Astrocyte of the hippocampus (primary cell): ENCODE measurements around the gene SLC4A1.

ENCODE experiments used
- DNase-seq: peaks from one replicate; pipeline ENCODE4 v3.0.0; 2011; ENCODE audit warnings: low read depth, low spot score

SLC4A1 gene

GRCh38 chr17:44267818-44268490, at the start of gene SLC4A1:
SLC4A1 (minus strand) TSS chr17:44268135; CDS start chr17:44262866, 5,269 bp downstream.
- no peak for DNase-seq

- no peak for DNase-seq
These were observed 49.6 kb upstream of the SLC4A1 start for GRCh38 chr17:44317545-44317944.

DNA sequence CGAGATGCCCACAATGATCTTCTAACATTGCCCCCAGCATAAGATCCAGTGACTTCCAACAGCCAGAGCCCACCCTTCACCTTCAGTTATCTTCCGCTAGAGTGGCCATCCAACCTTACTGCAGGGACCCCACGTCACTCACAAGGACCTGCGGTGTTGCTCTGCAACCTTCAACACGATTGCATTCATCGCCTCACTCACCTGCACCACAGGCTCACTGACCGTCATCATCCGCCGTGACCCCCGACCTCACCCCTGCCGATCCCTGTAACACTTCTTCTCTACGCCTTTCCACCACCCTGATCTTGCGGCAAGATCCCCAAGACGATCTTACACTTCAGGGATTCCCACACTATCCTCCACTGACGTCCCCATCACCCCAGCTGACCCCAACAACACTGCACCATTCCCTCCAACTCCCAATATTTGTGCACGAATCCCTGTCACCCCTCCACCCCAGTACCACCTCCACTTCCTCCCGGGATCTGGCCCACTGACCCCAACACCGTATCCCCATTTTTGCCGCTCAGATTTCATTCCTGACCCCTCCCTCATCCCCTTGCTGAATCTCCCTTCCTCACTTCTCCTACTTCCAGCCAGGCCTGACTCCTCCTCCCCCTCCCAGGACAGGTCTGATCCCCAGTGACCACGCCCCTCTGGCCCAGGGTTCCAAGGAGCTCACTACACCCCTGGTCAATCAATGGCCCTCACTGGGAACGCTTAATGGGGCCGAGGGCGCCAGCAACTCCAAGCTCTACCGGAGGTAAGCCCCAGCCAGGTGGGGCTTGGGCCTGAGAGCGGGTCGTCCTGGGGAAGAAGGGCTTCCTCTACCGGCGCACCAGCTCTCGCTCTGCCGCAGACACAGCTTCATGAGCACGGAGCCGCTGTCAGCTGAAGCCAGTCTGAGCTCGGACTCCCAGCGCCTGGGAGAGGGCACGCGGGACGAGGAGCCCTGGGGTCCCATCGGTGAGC, 48.1 kb upstream of the SLC4A1 start:
- DNase-seq, result no peak

- DNase-seq, result peak; percentile 65
These were observed 47.1 kb upstream of the SLC4A1 start for GRCh38 chr17:44314869-44315661.

DNA sequence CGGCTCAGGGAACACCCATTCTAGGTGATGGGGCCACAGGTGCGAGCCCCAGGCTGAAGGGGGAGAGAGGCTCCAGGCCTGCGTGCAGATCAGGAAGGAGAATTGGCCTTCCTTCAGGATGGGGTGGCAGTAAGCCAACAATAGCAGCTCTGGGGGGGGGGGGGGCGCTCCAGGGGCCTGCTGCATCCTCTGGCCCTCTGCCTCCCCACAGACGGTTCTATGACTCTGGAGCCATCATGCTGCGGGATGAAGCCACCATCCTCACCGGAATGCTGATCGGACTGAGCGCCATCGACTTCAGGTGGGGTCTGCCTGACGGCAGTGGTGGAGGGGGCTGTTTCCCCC, 46.6 kb upstream of the SLC4A1 start:
- DNase-seq, result no peak

DNA sequence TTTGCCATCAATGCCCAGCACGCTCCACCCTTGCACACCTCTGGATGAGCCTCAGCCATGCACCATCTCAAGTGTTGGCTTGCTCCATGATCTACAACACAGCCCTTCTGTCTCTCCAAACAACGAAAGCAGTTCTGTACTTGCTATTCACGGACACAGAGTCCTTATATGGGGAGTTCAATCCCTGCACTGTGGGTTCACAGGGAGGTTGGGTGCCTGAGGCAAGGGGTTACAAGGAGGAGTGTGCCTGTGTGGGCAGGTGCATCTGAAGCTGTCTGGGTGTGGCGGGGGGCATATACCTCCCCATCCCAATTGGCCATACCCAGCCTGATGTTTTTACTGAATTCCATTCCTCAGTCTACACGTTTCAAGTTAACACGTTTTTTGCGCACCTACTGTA, 46.1 kb upstream of the SLC4A1 start:
- no peak for DNase-seq

- DNase-seq, result no peak
These were observed 44.6 kb upstream of the SLC4A1 start for GRCh38 chr17:44312396-44313104.

DNA sequence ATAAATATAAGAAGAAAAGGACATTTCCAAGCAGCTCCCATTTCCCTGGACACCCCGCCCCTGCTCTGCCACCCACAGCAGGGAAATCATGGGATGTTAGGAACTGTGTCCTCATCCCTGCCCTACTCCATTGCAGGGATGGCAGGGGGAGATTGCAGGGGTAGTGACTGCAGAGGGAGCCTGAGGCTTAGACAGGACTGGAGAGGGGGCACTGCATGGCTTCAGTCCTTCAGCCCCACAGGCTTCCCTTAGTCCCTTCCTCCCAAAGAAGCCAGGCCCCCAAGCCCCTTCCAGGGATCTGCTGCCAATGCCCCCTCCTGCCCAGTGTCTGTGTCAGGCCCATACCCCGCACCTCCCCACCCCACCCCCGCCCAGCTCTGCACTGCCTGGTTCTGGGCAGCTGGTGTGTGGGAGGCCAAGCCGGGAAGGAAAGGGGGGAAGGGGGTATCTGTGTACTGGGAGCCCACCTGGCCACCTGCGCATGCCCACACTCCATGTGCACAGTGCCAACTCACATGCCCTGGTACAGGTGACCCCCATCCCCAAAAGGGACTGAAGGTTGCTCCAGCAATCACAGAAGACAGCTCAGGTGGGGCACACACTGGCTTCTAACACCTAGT, 43.7 kb upstream of the SLC4A1 start:
- no peak for DNase-seq

- no peak for DNase-seq
These were observed 42.9 kb upstream of the SLC4A1 start for GRCh38 chr17:44310609-44311376.

DNA sequence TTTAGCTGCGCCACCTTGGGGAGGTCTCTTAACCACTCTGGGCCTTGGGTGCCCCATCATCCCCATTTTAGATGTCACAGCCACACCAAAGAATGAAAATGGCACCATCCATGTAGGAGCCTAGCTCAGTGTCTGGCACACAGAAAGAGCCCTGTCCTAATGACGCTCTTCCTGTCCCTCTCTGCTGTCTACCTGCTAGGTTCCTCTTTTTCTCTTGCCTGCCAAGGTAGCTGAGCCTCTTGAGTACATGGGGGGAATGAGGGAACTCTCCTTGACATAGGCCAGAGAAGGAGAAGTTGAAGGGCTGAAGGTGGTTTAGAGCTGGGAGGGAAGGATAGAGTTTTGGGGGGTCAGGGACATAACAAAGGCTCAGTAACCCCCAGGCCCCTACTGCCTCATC, 42.3 kb upstream of the SLC4A1 start:
- no peak for DNase-seq

DNA sequence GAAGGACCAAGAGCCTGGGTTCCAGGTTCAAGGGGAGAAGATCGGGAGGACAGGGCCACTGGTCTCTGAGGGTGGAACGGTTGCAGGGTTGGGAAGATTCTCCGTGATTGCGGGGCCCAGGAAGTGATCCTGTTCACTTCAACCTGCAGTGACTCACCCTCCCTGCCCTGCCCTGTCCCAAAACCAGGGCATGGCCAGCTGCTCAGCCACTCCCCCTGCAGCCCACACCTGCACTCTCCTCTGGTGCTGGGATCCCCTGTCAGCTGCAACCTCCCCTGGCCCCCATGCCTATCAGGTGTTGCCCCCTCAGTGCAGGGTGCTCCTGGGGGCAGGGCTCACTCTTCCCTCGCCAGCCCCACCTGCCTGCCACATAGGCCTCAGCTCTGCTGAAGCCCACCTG, 41.5 kb upstream of the SLC4A1 start:
- DNase-seq, result no peak

- DNase-seq, result no peak
These were observed 40.9 kb upstream of the SLC4A1 start for GRCh38 chr17:44308865-44309264.

DNA sequence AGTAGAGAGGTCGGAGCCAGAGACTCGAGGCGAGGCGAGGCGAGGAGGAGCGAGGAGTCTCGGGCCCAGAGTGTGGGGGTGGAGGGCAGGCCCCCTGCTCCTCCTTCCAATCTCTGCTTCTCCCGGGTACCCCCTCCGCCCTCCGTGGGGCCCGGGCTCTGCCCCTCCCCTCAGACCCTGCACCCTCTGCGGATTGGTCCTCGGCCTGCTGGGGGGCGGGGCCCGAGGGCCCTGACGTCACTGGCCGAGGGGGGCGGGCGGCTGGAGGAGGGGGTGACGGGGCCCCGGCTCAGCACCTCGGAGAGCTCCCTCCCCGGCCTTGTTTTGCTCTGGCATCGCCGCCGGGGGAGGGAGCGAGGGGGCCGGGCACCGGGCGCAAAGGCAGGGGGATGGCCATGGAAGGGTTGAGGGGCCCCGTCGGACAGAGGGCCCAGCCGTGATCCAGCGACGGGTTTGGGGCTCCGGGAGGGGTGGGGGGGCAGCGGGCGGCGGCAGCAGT, 40.4 kb upstream of the SLC4A1 start, which contains the start of gene RUNDC3A:
Gene RUNDC3A, plus strand, starts transcription at position 282 of the 499 bp plus-strand sequence. CDS start 232 bp downstream, outside the sequence.
- DNase-seq, result peak; percentile 95

GRCh38 chr17:44307387-44308186, 39.7 kb upstream of the SLC4A1 start:
- DNase-seq, result peak; percentile 56

- no peak for DNase-seq
These were observed 36.7 kb upstream of the SLC4A1 start for GRCh38 chr17:44304651-44305050.

DNA sequence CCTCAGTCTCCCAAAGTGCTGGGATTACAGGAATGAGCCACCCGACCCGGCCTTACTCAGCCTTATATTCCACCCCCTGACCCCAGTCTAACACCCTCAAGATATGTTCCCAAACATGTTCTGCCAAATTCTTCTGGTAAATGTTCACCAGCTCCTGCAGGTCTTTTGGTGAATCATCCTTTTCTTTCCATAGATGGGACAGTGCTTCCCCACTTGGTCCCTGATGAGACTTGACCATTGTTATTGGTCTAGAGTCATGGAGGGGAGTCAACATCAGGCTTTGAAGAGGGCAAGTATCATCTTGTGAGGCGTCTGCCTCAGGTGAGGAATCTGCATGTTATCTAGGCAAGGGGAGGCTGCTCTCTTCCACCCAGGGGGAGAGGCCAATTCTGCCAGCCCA, 30.0 kb upstream of the SLC4A1 start:
- DNase-seq, result no peak

DNA sequence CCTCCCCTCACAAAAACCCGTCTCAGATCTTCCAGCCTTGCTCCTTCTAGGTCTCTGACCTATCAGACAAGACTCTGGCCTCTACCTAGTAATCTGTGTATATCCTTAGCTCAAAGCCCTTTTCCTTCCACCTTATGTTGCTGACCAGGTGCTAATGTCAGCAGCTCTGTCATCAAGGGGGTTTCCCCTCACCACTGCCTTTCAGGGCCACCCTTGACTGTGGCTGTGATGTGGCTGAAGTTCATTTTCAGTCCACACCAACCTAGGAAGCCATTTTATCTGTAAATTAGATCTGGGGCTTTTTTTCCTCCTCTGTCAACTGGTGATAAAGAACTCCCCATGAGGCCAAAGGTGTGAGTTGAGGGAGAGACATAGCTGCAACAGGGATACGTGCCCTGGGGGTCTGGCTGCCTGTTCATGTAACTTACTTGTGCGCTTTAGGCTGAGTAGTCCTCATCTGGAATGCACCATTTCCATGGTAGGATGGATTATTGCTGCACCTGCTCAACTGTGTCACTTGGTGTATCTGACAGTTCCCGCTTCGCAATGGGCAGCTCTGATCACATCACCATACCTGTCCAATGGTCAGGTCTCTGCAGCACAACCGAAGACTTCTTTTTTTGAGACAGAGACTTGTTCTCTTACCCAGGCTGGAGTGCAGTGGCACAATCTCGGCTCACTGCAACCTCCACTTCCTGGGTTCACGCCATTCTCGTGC, 25.7 kb upstream of the SLC4A1 start:
- DNase-seq, result no peak

DNA sequence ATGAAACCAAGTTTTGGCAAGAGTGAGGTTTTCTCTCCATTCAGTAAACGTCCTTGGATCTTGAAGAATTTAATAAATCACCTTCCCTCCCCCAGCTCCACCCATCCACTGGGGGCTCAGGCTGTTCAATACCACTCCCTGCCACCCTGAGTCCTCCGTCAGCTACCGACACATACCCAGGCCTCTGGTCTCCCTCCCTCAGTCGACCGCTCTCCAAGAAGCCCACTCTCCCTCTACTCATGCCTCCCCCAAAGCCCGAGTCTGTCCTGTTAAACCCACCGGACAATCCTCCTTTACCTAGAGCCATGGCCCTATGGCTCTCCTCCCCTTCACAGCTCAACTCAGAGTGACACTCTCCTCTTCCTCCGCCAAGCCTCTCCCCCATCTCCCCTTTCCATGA, 19.7 kb upstream of the SLC4A1 start:
- DNase-seq, result no peak
